GM12874 (cell line): ENCODE measurements around the gene PIEZO2.

Source experiments
- TF ChIP-seq, protein P1 (sequence below): IDR thresholded peaks from 2 replicates; pipeline ENCODE4 v1.5.1; 2011; ENCODE audit warnings: low read depth, mild to moderate bottlenecking, control low read depth, low read length, moderate library complexity; ENCODE audit not compliant: insufficient read depth

PIEZO2 gene

DNA sequence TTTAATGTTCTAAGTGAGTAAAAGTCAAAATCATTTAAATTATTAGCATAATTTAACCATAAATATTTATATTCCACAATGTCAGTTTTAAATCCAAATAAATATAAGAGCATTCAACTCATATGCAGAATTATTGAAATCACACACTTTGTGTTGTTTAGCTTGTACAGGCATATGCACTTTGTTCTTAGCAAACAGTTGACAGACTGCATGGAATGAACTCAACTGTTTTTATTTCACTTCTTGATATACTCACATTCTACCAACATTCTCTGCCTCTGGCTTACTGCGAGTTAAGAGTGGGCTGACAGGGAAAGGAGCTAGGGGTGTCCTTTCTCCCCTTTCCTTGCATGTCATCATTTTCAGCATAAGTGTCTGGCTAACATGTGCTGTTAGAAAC lies 7.6 kb upstream of the PIEZO2 start:
- TF ChIP-seq, protein P1, sequence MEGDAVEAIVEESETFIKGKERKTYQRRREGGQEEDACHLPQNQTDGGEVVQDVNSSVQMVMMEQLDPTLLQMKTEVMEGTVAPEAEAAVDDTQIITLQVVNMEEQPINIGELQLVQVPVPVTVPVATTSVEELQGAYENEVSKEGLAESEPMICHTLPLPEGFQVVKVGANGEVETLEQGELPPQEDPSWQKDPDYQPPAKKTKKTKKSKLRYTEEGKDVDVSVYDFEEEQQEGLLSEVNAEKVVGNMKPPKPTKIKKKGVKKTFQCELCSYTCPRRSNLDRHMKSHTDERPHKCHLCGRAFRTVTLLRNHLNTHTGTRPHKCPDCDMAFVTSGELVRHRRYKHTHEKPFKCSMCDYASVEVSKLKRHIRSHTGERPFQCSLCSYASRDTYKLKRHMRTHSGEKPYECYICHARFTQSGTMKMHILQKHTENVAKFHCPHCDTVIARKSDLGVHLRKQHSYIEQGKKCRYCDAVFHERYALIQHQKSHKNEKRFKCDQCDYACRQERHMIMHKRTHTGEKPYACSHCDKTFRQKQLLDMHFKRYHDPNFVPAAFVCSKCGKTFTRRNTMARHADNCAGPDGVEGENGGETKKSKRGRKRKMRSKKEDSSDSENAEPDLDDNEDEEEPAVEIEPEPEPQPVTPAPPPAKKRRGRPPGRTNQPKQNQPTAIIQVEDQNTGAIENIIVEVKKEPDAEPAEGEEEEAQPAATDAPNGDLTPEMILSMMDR, result no peak

DNA sequence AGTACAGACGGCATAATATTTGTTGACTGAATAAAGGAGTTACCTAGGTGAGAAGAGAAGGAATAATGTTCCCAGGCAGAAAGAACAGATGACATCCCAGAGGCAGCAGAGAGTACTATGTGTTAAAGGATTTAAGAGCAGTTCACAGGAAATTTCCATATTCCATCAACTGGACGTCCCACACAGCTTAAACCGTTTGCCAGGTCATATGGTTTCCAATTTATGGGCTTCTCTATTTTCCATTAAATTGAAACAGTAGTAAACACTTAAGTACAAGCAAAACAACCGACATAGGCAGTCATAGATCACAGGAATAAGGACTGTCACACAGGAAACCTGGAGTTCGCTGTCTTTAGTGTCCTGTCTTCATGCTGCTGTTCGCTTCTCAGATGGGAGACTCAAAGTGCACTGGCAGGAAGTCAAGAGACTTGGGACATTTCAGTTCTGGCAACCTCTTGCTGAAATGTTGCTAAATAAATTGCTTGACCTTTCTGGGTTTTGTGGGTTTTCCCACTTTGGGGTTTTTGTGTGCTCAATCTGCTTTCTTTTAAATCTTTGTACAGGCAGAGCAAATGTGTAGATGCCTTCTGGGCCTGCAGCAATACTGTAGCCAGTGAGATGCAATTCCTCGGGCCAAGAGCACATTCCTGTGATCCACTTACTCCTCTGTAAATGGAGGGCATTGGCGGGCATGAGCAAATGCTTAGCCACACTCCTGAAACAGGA lies 5.8 kb upstream of the PIEZO2 start:
- TF ChIP-seq, protein P1, result no peak

DNA sequence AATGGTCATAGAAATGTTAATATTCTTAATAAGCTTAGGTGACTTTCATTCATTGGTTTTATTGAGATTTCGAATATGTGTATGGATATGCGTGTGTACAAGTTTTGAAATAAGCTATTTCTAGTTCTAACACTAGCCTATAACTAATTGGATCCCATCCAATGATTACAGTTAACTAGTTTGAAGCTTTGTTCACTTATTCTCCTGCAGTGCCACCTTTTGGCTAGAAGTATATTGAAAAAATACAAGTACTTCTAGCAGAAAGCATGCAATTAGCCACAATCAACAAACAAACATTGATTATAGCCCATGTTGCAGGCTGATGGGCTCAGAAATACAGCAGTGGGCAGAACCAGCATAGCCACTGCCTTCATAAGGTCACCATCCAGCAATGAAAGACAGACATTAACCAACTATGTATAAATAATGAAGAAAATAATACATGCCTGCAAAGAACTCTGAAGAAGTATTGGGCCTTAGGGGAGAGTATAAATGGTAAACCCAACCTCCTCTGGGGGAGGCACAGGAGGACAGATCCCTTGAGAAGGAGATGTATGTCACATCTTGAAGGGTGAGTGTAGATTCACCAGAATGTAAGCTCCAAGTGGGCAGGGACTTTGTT lies 5.1 kb upstream of the PIEZO2 start:
- TF ChIP-seq, protein P1, result peak; percentile 14; the same call in 1 of the 2 replicates

DNA sequence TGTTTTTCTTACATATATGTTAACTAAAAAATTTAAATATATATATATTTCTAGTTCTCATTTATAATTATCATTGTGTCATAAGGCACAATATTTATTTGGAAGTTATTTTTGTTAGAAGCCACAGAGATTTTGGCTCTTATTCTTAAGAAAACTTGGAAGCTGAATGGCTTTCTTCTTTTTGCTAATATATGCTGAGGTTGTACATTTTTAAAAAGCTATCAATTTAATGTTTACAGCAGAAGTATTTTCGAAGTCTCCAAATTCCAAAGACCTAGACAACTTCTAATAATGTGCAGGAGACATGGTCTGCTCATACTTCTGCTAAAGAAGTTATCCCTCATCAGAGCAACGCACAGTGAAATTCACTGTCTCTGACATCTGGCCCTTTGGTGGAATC lies 3.7 kb upstream of the PIEZO2 start:
- TF ChIP-seq, protein P1, result no peak

DNA sequence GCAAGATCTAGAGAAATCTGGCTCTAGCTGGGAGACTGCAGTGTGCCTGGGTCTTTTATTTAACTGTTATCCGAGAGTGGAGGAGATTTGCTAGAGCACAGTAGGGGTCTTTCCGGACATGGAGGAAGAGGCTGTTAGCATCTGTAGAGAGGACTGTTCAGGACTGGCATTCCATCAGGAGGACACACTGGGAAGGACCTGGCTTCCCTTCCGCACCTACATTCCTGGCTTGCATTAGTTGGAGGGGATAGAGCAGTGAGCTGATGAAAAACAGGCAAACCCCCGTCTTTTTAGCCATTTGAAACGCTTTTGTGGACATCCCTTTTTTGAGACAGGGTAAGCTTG lies 874 bp upstream of the PIEZO2 start:
- TF ChIP-seq, protein P1, result no peak

DNA sequence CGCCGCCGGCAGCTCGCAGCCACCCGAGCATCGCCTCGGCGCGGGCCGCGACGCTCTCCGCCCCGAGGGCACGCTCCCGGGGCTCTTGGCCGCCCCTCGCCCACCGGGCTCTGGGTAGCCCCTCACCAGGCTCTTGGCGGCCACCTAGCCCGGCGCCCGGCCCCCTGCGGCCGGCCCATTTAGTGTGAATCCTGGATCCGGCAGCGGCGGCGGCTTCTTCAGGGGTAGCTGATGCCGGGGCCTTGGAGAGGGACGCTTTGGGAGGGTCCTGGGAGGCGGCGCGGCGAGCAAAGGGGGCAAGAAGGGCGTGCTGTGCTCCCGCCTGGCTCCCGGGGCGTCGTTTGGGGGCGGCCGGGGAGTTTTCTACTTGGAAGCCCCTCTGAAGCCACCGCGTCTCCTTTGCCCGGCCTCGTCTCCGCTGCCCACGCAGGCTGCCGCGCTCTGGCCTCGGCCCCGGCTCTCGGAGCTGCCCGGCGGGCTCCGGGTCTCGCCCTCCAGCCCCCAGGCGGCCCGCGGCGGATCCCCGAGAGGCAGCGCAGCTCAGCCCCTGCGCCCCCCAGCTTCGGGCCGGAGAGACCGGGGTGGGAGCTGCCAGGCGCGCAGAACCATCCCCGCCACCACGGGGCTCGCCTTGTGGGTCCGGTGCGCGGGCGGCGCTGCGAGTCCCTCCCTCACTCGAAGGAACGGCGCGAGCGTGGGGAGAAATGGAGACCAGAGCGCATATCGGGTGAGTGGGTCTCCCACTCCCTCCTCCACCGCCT lies 509 bp downstream of the PIEZO2 start:
- TF ChIP-seq, protein P1, result no peak

DNA sequence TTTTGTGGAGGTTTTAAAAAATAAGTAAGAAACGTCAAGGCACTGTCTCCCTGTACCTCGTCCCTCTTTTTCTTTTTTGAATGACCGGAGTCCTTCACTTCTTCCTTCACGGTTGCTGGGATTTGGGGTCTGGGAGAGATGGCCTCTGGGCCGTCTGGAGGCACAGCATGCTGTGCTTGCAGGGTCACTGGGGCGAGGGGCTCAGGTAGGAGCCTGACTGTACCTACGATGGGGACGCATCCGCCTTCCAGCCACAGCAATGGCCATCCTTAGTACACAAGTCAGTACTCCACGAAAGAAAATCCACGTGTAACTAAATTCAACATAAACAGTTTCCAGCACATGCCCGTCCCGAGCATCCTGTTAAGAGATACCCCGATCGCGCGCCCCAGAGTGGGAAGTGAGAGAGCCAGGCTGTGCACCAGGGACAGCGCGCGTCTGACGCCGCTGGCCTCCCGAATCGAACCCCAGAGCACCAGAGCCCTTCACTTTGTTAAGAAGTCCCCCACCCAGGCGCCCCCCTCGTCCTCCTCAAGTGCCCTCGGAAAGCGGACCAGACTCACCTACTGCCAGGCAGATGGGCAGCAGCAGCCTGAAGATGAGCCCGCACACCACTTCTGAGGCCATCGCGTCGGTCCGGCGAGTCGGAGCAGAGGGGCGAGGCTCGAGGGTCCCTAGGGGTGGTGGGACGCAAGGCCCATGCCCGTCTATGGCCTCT lies 1.2 kb downstream of the PIEZO2 start:
- TF ChIP-seq, protein P1, result no peak
